ENCODE results near the gene LCN2. TPM values are rescaled to one million over a fixed set of nuclear protein-coding genes. Genes with fewer than 3 reads are reported as not detected.
"Not testable (repeated sequence)": the region's sequence is repeated elsewhere in the genome, so short reads cannot be mapped to it uniquely, and the experiment has no call there.

The LCN2 gene
- total RNA-seq, 1 donor, result 4.7 TPM

DNA sequence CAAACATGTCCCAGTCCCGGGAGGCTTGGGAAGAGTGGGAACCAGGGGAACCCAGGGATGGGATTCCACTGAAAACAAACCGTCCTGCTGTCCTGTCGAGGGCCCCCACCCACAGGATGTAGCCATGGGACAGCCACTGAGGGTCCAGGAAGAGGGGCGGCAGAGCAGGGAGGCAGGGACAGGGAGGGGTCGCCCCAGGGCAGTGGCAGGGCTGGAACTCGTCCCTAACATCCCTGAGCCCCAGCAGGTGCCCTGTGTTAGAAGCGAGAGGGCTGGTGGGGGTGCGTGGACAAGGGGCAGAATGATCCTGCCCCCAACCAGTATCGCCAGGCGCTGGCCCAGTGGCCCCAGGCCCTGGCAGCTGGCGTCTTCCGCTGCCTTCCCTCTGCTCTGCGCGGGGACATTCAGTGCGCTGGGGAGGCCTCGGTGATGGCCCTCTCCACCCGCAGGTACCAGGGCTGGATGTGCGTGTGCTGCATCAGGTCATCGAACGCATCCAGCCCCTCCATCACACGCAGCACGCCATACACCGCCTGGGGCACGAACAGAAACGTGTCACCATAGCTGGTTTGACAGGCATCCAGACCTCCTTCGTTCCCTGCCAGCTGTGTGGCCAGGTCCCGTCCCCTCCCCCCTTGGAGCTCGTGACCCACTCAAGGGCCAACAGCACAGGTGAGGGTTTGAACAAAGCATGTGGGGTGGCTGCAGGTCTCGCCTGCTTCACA, 28.4 kb upstream of the LCN2 start:
- H3K27me3 ChIP-seq (ENCODE audit: insufficient read depth, low read length), result no peaks in the 10 kb centered on the region
- H3K9me3 ChIP-seq (ENCODE audit: low read depth, low read length), result no peaks in the 10 kb centered on the region
- H3K4me1 ChIP-seq (ENCODE audit: insufficient read depth, low read length), result peaks cover 32% of the 10 kb centered on the region
- H3K4me3 ChIP-seq (ENCODE audit: low read length), result no peak overlapping the region

DNA sequence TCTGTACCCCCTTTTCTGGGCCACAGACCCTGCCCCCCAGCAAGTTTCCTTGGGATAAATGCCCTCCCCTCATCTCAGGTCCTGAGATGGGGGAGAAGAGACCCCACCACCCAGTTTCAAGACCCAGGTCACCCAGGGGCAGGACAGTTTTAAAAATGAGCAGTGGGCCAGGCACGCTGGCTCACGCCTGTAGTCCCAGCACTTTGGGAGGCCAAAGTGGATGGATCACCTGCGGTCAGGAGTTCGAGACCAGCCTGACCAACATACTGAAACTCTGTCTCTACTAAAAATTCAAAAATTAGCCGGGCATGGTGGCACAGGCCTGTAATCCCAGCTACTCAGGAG, 27.8 kb upstream of the LCN2 start:
- Histone ChIP-seq H3K9me3 (ENCODE audit: low read depth, low read length) (no peaks in the 10 kb centered on the region), H3K4me1 (ENCODE audit: insufficient read depth, low read length) (peaks cover 32% of the 10 kb centered on the region), H3K4me3 (ENCODE audit: low read length) (no peak overlapping the region), H3K27me3 (ENCODE audit: insufficient read depth, low read length) (no peaks in the 10 kb centered on the region)

DNA sequence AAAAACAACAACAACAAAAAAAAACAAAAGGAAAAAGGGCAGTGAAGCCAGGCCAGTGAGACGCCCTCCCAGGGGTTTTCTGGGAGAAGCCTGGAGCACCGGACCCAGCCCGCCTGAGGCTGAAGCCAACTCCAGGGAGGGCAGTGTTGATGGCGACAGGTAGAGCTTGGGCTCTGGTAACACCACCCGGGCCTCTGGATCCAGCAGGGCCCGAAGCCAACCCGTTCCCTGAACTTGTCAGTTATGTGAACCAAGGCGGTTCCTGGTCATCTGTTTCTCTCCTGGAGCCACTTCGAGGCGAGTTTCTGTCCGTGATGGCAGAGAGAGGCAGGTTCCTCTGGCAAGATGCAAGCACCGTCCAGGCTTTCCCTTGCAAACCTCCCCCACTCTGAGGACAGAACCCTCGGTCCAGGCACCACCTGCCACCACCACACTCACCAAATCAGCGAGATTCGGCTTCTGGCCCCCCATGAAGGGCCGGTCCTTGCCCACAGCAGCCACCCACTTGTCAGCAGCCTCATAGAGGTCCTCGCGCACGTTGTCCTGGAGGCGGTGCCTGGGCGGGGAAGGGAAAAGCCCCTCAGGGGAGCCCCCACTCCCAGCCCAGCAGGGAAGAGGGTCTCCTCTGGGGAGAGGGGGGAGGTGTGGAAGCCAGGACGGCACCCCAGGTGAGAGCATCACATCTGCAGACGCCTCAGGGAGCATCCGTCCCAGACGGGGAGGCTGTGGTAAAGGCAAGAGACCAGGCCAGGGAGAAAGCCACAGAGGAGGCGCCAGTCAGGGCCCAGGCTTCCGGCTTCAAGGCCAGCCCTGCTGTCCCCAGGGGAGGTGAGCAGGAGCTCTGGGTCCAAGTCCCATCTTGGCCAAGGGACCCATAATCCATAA, 27.1 kb upstream of the LCN2 start:
- no peaks in the 10 kb centered on the region for H3K27me3 ChIP-seq (ENCODE audit: insufficient read depth, low read length)

DNA sequence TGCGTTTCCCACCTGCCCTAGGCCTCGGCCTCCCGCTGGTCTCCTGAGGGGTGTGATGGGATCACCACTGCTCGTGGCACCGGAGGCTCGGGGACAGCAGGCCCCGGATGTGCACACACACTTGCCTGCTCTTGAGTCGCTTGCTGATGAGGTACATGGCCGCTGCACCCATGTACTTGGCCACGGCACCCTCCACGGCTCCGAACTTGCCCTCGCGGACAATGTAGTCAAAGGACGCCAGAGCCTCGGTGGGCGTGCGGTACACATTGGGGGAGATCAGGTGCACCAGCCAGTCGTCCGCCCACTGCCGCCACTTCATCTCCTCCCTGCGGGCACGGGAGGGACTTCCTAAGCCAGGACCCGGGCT, 26.5 kb upstream of the LCN2 start:
- Histone ChIP-seq H3K4me3 (ENCODE audit: low read length) (no peak overlapping the region), H3K4me1 (ENCODE audit: insufficient read depth, low read length) (peaks cover 28% of the 10 kb centered on the region), H3K27me3 (ENCODE audit: insufficient read depth, low read length) (no peaks in the 10 kb centered on the region), H3K9me3 (ENCODE audit: low read depth, low read length) (no peaks in the 10 kb centered on the region)

More for the DNA sequence above, 27.1 kb upstream of the LCN2 start:
- Histone ChIP-seq H3K9me3 (ENCODE audit: low read depth, low read length) (no peaks in the 10 kb centered on the region), H3K4me3 (ENCODE audit: low read length) (no peak overlapping the region), H3K4me1 (ENCODE audit: insufficient read depth, low read length) (peaks cover 33% of the 10 kb centered on the region)

DNA sequence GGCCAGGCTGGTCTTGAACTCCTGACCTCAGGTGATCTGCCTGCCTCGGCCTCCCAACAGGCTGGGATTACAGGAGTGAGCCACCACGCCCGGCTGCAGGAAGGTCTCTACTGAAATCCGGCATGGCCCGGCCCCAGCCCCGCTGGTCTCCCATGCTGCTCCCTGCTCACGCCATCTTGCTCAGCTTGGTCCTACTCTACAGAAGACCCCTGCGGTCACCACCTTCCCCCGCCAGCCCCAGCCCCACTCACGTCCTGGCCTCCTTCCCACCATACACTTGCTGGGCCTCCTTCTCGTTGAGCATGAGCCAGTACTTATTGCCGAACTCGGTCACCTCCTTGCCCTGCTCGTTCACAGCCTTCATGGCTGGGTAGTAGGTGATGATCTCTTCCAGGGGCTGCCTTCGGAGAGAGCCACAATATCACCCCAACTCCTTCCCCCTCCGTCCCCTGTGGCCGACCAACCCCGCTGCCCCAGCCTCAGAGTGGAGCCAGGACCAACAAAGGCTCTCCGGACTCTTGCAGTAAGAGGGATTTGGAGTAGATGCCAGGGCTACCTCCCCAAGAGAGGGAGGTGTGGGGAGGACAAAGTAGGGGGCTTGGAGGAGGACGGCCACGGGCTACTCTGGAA, 25.7 kb upstream of the LCN2 start:
- H3K9me3 ChIP-seq (ENCODE audit: low read depth, low read length), result no peaks in the 10 kb centered on the region
- H3K27me3 ChIP-seq (ENCODE audit: insufficient read depth, low read length), result no peaks in the 10 kb centered on the region
- peaks cover 26% of the 10 kb centered on the region for H3K4me1 ChIP-seq (ENCODE audit: insufficient read depth, low read length)
- H3K4me3 ChIP-seq (ENCODE audit: low read length), result no peak overlapping the region

DNA sequence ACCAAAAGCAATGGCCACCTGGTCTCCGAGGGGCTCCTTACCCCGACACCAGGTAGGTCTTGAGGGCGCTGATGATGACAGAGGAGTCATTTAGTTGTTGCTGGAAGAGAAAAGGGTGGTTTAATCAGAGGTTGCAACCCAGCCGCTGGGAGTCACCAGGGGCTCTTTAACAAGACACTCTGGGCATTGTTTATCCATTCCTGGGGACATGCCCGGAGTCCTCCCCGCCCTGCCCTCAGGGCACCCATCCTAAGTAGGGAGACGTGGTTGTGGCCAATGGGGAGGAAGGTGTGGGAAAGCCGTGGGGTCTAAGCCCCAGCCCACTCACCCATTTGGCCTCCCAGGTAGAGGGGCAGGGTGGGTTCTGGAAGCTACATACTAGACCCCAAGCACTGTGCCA, 24.8 kb upstream of the LCN2 start:
- Histone ChIP-seq H3K4me3 (ENCODE audit: low read length) (no peak overlapping the region), H3K27me3 (ENCODE audit: insufficient read depth, low read length) (no peaks in the 10 kb centered on the region), H3K9me3 (ENCODE audit: low read depth, low read length) (no peaks in the 10 kb centered on the region), H3K4me1 (ENCODE audit: insufficient read depth, low read length) (peaks cover 35% of the 10 kb centered on the region)

DNA sequence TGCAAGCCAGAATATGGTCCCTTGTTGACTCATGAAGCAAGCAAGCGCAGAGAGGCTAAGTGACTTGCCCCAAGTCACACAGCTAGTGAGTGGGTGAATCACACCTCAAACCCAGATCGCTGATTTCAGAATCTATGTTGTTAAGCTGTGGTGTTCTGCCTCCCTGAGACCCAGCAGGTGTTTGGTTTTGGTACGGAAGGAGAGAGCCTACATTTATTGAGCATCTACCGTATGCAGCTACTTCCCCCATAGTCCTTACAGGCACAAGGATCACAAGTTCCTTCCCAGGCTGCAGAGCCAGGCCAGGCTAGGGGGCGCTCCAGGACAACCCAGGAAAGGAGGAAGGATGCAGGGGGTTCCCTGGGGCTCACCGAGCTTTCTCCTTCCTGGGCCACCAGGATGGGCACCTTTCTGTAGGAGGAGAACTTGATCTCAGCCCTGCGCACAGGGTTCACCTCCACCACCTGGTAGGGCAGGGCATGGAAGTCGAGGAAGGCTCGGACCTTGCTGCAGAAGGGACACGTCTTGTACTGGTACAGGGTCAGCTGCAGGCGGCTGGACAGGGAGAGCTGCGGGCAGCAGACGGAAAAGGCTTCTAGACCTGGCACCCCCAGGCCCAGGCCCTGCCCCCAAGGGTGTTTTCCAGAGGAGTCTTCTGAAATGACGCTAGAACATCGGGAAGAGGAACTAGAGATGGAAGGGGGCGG, 24.2 kb upstream of the LCN2 start:
- no peak overlapping the region for H3K4me3 ChIP-seq (ENCODE audit: low read length)
- no peaks in the 10 kb centered on the region for H3K9me3 ChIP-seq (ENCODE audit: low read depth, low read length)
- peaks cover 35% of the 10 kb centered on the region for H3K4me1 ChIP-seq (ENCODE audit: insufficient read depth, low read length)
- H3K27me3 ChIP-seq (ENCODE audit: insufficient read depth, low read length), result no peaks in the 10 kb centered on the region

DNA sequence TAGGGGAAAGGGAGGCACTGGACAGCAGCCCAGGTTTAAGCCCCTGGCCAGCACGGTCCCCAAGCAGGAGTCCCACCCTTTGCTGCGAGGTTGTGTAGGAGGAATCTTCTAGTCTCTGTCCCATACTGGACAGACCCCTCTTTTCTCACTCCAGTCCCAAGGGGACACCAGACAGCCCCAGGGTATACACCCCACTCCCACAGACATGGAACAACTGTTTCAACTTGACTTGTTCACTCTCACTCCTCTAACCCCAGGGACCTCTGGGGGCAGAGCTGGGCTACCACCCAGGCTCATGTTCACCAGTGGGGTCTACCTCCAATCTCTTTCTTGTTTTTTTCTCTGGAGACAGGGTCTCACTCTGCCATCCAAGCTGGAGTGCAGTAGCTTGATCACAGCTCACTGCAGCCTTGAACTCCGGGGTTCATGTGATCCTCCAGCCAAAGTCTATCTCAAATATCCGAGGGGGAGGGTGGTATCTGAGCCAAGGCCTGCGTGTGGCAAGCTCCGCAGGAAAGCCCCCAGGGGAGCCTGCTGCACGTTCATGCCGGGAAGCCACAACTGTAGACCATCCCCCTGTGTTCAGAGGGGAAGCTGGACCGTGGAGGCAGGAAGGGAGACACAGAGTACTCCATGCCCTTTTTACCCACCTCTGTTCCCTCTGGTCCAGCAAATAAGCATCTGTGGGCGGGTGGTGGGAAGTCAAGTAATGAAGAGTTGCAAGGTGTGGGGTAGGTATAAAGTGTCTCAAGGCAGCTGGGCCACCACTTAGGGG, 23.5 kb upstream of the LCN2 start:
- H3K27me3 ChIP-seq (ENCODE audit: insufficient read depth, low read length), result no peaks in the 10 kb centered on the region
- H3K4me1 ChIP-seq (ENCODE audit: insufficient read depth, low read length), result peaks cover 35% of the 10 kb centered on the region
- H3K9me3 ChIP-seq (ENCODE audit: low read depth, low read length), result no peaks in the 10 kb centered on the region
- H3K4me3 ChIP-seq (ENCODE audit: low read length), result no peak overlapping the region

DNA sequence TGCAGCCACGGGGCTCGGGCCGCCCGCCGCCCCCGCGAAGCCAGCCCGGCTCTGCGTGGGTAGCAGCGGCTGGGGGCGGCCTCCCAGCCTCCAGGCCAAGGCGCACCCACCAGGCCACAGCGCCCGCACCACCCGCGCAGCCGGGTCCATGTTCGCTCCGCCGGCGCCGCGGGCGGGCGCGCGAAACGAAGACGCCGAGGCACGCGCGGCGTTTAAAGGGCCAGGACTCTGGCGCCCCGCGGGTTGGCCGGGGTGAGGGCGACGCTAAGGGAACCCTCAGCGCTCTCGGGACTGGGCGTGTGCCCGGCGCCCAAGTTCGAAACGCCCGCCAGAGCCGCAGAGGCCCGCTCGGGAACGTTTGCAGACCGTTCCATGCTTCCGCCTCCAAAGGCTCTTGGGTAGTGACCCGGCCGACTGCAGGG, 21.7 kb upstream of the LCN2 start, which contains the start of gene PTGES2:
TSS of gene PTGES2 (minus strand) at position 162 of the 422 bp plus-strand sequence. CDS start at position 150, 12 bp downstream.
- no peaks in the 10 kb centered on the region for H3K27me3 ChIP-seq (ENCODE audit: insufficient read depth, low read length)
- H3K4me1 ChIP-seq (ENCODE audit: insufficient read depth, low read length), result peaks cover 35% of the 10 kb centered on the region
- H3K9me3 ChIP-seq (ENCODE audit: low read depth, low read length), result no peaks in the 10 kb centered on the region
- H3K4me3 ChIP-seq (ENCODE audit: low read length), result peak within 1 kb of the TSS; percentile 87

DNA sequence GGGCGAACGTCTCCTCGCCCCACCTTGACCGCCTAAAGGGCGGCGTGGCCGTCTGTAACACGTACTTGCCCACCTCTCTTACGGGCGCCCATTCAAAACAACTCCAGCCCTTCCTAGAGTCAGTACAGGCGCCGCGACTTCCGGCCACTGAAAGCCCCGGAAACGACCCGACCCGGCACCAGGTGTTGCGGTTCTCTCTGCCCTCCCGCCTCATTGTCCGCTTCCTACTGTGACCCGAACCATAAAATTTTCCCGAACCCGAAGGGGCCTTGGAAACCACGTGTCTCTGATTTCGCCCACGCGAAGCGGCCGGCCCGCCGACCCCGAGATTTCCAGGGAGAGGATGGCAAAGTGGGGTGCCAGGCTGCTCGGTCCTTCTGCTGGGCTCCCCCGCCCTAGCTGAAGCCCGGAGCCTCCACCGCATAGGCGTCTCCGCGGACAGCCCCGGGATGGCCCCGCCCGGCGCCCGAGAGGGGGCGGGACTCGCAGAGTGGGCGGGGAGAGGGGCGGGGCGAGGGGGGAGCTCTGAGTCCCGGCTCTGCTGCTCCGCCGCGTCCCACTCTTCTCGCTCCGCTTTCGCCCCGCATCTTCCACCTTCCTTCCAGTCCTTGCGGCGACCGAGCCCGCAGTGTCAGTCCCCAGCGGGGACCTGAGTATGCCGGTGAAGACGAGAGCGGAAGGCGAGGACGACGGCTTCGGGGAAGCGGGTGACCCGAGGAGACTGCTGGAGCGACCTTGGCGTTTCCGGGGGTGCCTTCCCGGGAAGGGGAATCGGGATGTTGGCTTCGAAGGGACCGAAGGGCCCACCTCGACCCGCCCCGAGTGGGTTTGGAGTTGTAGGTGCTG, 21.0 kb upstream of the LCN2 start:
- Histone ChIP-seq H3K27me3 (ENCODE audit: insufficient read depth, low read length) (no peaks in the 10 kb centered on the region), H3K4me1 (ENCODE audit: insufficient read depth, low read length) (peaks cover 35% of the 10 kb centered on the region), H3K9me3 (ENCODE audit: low read depth, low read length) (no peaks in the 10 kb centered on the region), H3K4me3 (ENCODE audit: low read length) (peak overlapping the region; percentile 87)

DNA sequence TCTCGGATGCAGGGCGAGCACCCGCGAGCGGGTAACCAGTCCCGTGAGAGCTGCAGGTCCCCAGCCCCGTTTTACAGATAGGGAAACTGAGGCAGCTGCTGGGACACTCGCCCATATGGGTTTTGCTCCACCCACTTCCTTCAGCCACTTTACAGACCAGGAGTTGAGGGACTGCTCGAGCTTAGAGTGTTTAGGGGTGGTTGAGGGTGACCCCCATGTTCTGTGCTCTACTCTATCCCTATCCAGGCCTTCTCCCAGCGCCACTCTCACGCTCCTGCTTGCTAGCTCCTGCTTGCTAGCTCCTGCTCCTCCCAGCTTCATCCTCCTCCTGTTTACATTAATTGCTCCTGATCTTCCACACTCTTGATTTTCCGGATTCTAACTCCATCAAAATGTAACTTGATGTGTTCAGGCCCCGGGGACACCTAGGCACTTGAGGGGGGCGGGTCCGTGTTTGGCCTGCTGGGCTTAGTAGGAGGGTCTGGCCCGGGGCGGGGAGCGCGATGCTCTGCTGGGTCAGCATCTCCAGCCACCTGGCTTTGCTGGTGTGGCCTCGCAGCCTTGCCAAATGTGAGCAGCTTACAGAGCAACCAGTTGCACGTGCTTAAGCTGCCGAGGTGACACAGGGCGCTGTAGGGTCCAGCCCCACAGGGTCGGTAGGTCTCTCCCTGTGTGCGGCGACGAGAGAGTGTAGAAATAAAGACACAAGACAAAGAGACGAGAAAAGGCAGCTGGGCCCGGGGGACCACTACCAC, 20.2 kb upstream of the LCN2 start:
- Histone ChIP-seq H3K27me3 (ENCODE audit: insufficient read depth, low read length) (no peaks in the 10 kb centered on the region), H3K9me3 (ENCODE audit: low read depth, low read length) (no peaks in the 10 kb centered on the region), H3K4me3 (ENCODE audit: low read length) (peak overlapping the region; percentile 87)

DNA sequence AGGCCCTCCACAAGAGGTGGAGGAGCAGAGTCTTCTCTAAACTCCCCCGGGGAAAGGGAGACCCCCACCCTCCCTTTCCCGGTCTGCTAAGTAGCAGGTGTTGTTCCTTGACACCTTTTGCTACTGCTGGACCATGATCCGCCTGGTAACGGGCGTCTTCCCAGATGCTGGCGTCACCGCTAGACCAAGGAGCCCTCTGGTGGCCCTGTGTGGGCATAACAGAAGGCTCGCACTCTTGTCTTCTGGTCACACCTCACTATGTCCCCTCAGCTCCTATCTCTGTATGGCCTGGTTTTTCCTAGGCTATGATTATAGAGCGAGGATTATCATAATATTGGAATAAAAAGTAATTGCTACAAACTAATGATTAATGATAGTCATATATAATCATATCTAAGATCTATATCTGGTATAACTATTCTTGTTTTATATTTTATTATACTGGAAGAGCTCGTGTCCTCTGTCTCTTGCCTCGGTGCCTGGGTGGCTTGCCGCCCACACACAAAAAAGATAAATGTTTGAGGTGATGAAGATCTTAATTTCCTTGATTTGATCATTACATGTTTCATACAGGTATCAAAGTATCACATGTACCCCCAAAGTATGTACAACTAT, 19.2 kb upstream of the LCN2 start:
- H3K4me3 ChIP-seq (ENCODE audit: low read length); H3K9me3 ChIP-seq (ENCODE audit: low read depth, low read length); H3K27me3 ChIP-seq (ENCODE audit: insufficient read depth, low read length): not testable (repeated sequence)
- peaks cover 32% of the 10 kb centered on the region for H3K4me1 ChIP-seq (ENCODE audit: insufficient read depth, low read length)

More for the DNA sequence above, 20.2 kb upstream of the LCN2 start:
- peaks cover 35% of the 10 kb centered on the region for H3K4me1 ChIP-seq (ENCODE audit: insufficient read depth, low read length)

DNA sequence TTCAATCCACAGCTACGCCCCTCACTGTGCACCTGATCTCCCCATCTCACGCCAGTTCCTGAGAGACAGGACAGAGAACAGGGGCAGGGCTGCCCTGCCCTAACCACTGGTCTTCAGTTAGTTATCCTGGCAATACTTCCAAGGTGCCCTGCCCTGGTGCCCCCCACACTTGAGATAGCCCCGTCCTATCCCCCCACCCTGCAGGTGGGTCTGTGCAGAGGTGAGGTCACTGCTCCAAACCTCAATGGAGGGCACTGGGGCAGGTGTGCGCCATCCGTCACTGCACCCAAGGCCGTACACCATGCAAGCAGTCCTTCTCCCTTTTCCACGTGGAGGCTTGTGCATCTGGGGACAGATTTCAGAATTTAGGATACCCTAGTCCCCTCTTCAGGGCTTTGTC, 18.6 kb upstream of the LCN2 start:
- not testable (repeated sequence) for H3K27me3 ChIP-seq (ENCODE audit: insufficient read depth, low read length); H3K4me3 ChIP-seq (ENCODE audit: low read length); H3K9me3 ChIP-seq (ENCODE audit: low read depth, low read length)
- peaks cover 26% of the 10 kb centered on the region for H3K4me1 ChIP-seq (ENCODE audit: insufficient read depth, low read length)
